Mucosa of rectum (tissue), 2 donors: ENCODE data around the gene CEP20.
A peak's percentile ranks its signal among the peaks of the same experiment; 100 is the strongest.

Source experiments
- H3K27ac ChIP-seq, 2 donors: one replicate each; pipeline ENCODE4 v1.7.0; 2013; ENCODE audit warnings: inconsistent platforms in 2 of 2, low read depth in 2 of 2, low read length in 2 of 2
- H3K27me3 ChIP-seq, 2 donors: one replicate each; pipeline ENCODE4 v1.7.0; 2013; ENCODE audit warnings: low read length in 2 of 2; ENCODE audit not compliant: control insufficient read depth in 2 of 2, insufficient read depth in 2 of 2
- H3K36me3 ChIP-seq, 2 donors: one replicate each; pipeline ENCODE4 v1.7.0; 2013; ENCODE audit warnings: low read length in 2 of 2; ENCODE audit not compliant: control insufficient read depth in 2 of 2, insufficient read depth in 2 of 2
- H3K4me1 ChIP-seq, 2 donors: one replicate each; pipeline ENCODE4 v1.7.0; 2013; ENCODE audit warnings: low read length in 2 of 2, mild to moderate bottlenecking in 1 of 2; ENCODE audit not compliant: control insufficient read depth in 2 of 2, insufficient read depth in 2 of 2
- H3K4me3 ChIP-seq, 2 donors: one replicate each; pipeline ENCODE4 v1.7.0; 2013; ENCODE audit warnings: low read length in 2 of 2
- H3K9ac ChIP-seq, 2 donors: one replicate each; pipeline ENCODE4 v1.7.0; 2013; ENCODE audit warnings: low read length in 2 of 2, low read depth in 1 of 2, mild to moderate bottlenecking in 1 of 2
- H3K9me3 ChIP-seq, 2 donors: one replicate each; pipeline ENCODE4 v1.7.0; 2013; ENCODE audit warnings: low read length in 2 of 2; ENCODE audit not compliant: control insufficient read depth in 2 of 2
- donor health status: healthy.
- donor health status: Normal muscosa, but diverticular disease.

CEP20 gene

GRCh38 chr16:15898654-15899053 lies 10.3 kb upstream of the CEP20 start:
- H3K9ac ChIP-seq = no peak overlapping the region
- H3K27ac ChIP-seq = no peak overlapping the region
- no peaks in the 10 kb centered on the region for H3K36me3 ChIP-seq
- H3K9me3 ChIP-seq = no peaks in the 10 kb centered on the region
- no peaks in the 10 kb centered on the region for H3K27me3 ChIP-seq
- H3K4me1 ChIP-seq = peaks cover 0 to 4% of the 10 kb centered on the region in 2 donors
- no peak overlapping the region for H3K4me3 ChIP-seq

- no peaks in the 10 kb centered on the region for H3K36me3 ChIP-seq
- no peak overlapping the region for H3K4me3 ChIP-seq
Measured at GRCh38 chr16:15897834-15898254, 9.4 kb upstream of the CEP20 start.

GRCh38 chr16:15897121-15897780 lies 8.8 kb upstream of the CEP20 start:
- H3K9ac ChIP-seq = no peak overlapping the region
- no peaks in the 10 kb centered on the region for H3K36me3 ChIP-seq
- H3K4me1 ChIP-seq = peaks cover 0 to 4% of the 10 kb centered on the region in 2 donors
- H3K27ac ChIP-seq = no peak overlapping the region
- H3K9me3 ChIP-seq = no peaks in the 10 kb centered on the region
- H3K27me3 ChIP-seq = no peaks in the 10 kb centered on the region
- H3K4me3 ChIP-seq = no peak overlapping the region

More at GRCh38 chr16:15897834-15898254, 9.4 kb upstream of the CEP20 start:
- Histone ChIP-seq H3K27ac (no peak overlapping the region), H3K9me3 (no peaks in the 10 kb centered on the region), H3K9ac (no peak overlapping the region), H3K27me3 (no peaks in the 10 kb centered on the region), H3K4me1 (peaks cover 0 to 4% of the 10 kb centered on the region in 2 donors)

- peaks cover 0 to 4% of the 10 kb centered on the region in 2 donors for H3K4me1 ChIP-seq
- no peaks in the 10 kb centered on the region for H3K9me3 ChIP-seq
- H3K4me3 ChIP-seq = no peak overlapping the region
- H3K36me3 ChIP-seq = no peaks in the 10 kb centered on the region
- H3K9ac ChIP-seq = no peak overlapping the region
- H3K27ac ChIP-seq = no peak overlapping the region
- H3K27me3 ChIP-seq = no peaks in the 10 kb centered on the region
Measured at GRCh38 chr16:15894571-15895374, 6.4 kb upstream of the CEP20 start.

GRCh38 chr16:15891508-15891907 lies 3.1 kb upstream of the CEP20 start:
- Histone ChIP-seq H3K27ac (no peak overlapping the region), H3K36me3 (no peaks in the 10 kb centered on the region), H3K9me3 (no peaks in the 10 kb centered on the region), H3K27me3 (no peaks in the 10 kb centered on the region), H3K4me3 (no peak overlapping the region), H3K4me1 (peaks cover 10 to 12% of the 10 kb centered on the region in 2 donors), H3K9ac (no peak overlapping the region)

GRCh38 chr16:15887283-15887682 lies 1.1 kb downstream of the CEP20 start:
- peak overlapping the region; percentile 95 to 99 for H3K4me3 ChIP-seq
- no peaks in the 10 kb centered on the region for H3K27me3 ChIP-seq
- no peaks in the 10 kb centered on the region for H3K9me3 ChIP-seq
- peaks cover 3 to 4% of the 10 kb centered on the region in 2 donors for H3K36me3 ChIP-seq
- H3K9ac ChIP-seq = peak overlapping the region in 1 of 2 donors; percentile 85
- H3K27ac ChIP-seq = no peak overlapping the region
- H3K4me1 ChIP-seq = peaks cover 10 to 12% of the 10 kb centered on the region in 2 donors

- Histone ChIP-seq H3K9me3 (no peaks in the 10 kb centered on the region), H3K27ac (no peak overlapping the region), H3K9ac (no peak overlapping the region), H3K27me3 (no peaks in the 10 kb centered on the region), H3K4me1 (peaks cover 10 to 12% of the 10 kb centered on the region in 2 donors), H3K4me3 (no peak overlapping the region), H3K36me3 (peaks cover 4 to 10% of the 10 kb centered on the region in 2 donors)
Measured at GRCh38 chr16:15886078-15886477, 2.3 kb downstream of the CEP20 start.

- Histone ChIP-seq H3K36me3 (peaks cover 4 to 11% of the 10 kb centered on the region in 2 donors), H3K27ac (no peak overlapping the region), H3K9ac (no peak overlapping the region), H3K27me3 (no peaks in the 10 kb centered on the region), H3K9me3 (no peaks in the 10 kb centered on the region), H3K4me3 (no peak overlapping the region), H3K4me1 (peaks cover 10 to 12% of the 10 kb centered on the region in 2 donors)
Measured at GRCh38 chr16:15885560-15886001, 2.8 kb downstream of the CEP20 start.

- H3K27ac ChIP-seq = no peak overlapping the region
- no peak overlapping the region for H3K4me3 ChIP-seq
- no peak overlapping the region for H3K9ac ChIP-seq
- no peaks in the 10 kb centered on the region for H3K27me3 ChIP-seq
- no peaks in the 10 kb centered on the region for H3K9me3 ChIP-seq
- peaks cover 2 to 3% of the 10 kb centered on the region in 2 donors for H3K4me1 ChIP-seq
- H3K36me3 ChIP-seq = peaks cover 4 to 14% of the 10 kb centered on the region in 2 donors
Measured at GRCh38 chr16:15882563-15882962, 5.8 kb downstream of the CEP20 start.

GRCh38 chr16:15881794-15882379 lies 6.5 kb downstream of the CEP20 start:
- no peak overlapping the region for H3K9ac ChIP-seq
- no peaks in the 10 kb centered on the region for H3K4me1 ChIP-seq
- peaks cover 4 to 14% of the 10 kb centered on the region in 2 donors for H3K36me3 ChIP-seq
- no peak overlapping the region for H3K27ac ChIP-seq
- no peaks in the 10 kb centered on the region for H3K9me3 ChIP-seq
- H3K27me3 ChIP-seq = no peaks in the 10 kb centered on the region
- H3K4me3 ChIP-seq = no peak overlapping the region
